ENCODE results near the gene HSPA1A.
A peak's percentile ranks its signal among the peaks of the same experiment; 100 is the strongest.

The HSPA1A gene

DNA sequence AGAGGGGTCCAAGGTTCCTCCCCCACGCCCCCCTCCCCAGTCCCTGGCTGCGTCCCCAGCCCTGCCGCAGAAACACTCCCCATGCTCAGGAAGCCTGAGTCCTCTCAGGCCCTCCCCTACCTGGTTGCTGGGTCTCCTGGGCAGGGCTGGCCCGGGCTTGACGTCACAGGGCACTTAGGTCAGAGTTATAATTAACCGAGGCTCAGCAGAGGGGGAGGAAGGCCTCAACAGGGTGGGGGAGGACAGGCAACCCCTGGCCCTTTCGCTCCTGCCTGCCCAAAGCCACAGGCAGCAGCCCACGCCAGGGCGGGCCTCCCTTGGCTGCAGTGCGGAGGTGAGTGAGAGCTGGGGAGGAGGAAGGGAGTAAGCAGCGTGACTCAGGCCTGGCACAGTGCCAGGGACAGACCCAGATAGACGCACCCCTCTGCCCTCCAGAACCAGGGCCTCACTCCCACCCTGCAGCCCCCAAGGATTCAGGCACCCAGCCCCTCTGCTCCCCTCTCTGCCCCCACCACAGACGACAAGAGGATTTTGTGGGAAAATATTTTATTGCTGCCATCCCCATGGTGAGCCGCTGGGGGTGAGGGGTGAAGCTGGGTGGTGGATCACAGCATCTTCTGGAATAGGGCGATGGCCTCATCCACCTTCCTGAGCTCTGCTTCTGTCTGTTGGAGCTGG is 38.2 kb upstream of the HSPA1A start, which contains the start of gene VWA7 (continued):
- TF ChIP-seq ZNF596 (tag by site-specific recombination; IDR thresholded peaks at IDR 0.05) (no peak), ZNF302 (tag by site-specific recombination; IDR thresholded peaks at IDR 0.05; ENCODE audit: low read depth) (no peak), GLIS1 (tag by site-specific recombination; IDR thresholded peaks at IDR 0.05) (peak; percentile 87), ZNF140 (tag by site-specific recombination; IDR thresholded peaks at IDR 0.05) (no peak), YY2 (tag by site-specific recombination; IDR thresholded peaks at IDR 0.05) (no peak), ZNF350 (tag by site-specific recombination; IDR thresholded peaks at IDR 0.05) (no peak), ZNF274 (IDR thresholded peaks at IDR 0.05; ENCODE audit: low read length) (no peak), ZNF274 (tag by site-specific recombination; IDR thresholded peaks at IDR 0.05; ENCODE audit: borderline replicate concordance) (no peak), ZNF157 (tag by site-specific recombination; IDR thresholded peaks at IDR 0.05) (no peak), TCF7L2 (IDR thresholded peaks at IDR 0.05; ENCODE audit: borderline replicate concordance, low read depth, low read length) (no peak), ZNF211 (tag by site-specific recombination; IDR thresholded peaks at IDR 0.05; ENCODE audit: low read depth) (0 out of 2 replicates have a peak, but pooled peaks have one; percentile 28), ZNF48 (tag by site-specific recombination; IDR thresholded peaks at IDR 0.05) (no peak), ZNF660 (tag by site-specific recombination; IDR thresholded peaks at IDR 0.05) (peak; percentile 100), ZNF544 (tag by site-specific recombination; IDR thresholded peaks at IDR 0.05) (peak; percentile 98), ZNF169 (tag by site-specific recombination; IDR thresholded peaks at IDR 0.05) (no peak), REPIN1 (tag by site-specific recombination; IDR thresholded peaks at IDR 0.05; ENCODE audit: low read depth) (no peak), ZFP3 (tag by site-specific recombination; IDR thresholded peaks at IDR 0.05; ENCODE audit: low read depth) (no peak), SETDB1 (IDR thresholded peaks at IDR 0.05; ENCODE audit: insufficient read length, low read length) (no peak), ZSCAN30 (tag by site-specific recombination; IDR thresholded peaks at IDR 0.05) (peak; percentile 87), ZNF501 (tag by site-specific recombination; IDR thresholded peaks at IDR 0.05) (peak; percentile 76), ZNF16 (tag by site-specific recombination; IDR thresholded peaks at IDR 0.05; ENCODE audit: low read depth) (no peak), ZSCAN23 (tag by site-specific recombination; IDR thresholded peaks at IDR 0.05) (peak; percentile 27), ZNF549 (tag by site-specific recombination; IDR thresholded peaks at IDR 0.05) (no peak), ZNF433 (tag by site-specific recombination; IDR thresholded peaks at IDR 0.05; ENCODE audit: low read depth) (no peak), ZNF354C (tag by site-specific recombination; IDR thresholded peaks at IDR 0.05; ENCODE audit: borderline replicate concordance, low read depth) (no peak), RBAK (tag by site-specific recombination; IDR thresholded peaks at IDR 0.05) (no peak), ZNF76 (tag by site-specific recombination; IDR thresholded peaks at IDR 0.05; ENCODE audit: borderline replicate concordance, low read depth) (peak; percentile 70; the same call in 1 of the 2 replicates), ZNF701 (tag by site-specific recombination; IDR thresholded peaks at IDR 0.05) (no peak), ZNF174 (tag by site-specific recombination; IDR thresholded peaks at IDR 0.05) (no peak)
- TF ChIP-seq, protein P1, sequence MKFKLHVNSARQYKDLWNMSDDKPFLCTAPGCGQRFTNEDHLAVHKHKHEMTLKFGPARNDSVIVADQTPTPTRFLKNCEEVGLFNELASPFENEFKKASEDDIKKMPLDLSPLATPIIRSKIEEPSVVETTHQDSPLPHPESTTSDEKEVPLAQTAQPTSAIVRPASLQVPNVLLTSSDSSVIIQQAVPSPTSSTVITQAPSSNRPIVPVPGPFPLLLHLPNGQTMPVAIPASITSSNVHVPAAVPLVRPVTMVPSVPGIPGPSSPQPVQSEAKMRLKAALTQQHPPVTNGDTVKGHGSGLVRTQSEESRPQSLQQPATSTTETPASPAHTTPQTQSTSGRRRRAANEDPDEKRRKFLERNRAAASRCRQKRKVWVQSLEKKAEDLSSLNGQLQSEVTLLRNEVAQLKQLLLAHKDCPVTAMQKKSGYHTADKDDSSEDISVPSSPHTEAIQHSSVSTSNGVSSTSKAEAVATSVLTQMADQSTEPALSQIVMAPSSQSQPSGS (tag by site-specific recombination; IDR thresholded peaks at IDR 0.05; ENCODE audit: low read depth), result peak; percentile 53; the same call in 1 of the 2 replicates
- TF ChIP-seq, protein P2, sequence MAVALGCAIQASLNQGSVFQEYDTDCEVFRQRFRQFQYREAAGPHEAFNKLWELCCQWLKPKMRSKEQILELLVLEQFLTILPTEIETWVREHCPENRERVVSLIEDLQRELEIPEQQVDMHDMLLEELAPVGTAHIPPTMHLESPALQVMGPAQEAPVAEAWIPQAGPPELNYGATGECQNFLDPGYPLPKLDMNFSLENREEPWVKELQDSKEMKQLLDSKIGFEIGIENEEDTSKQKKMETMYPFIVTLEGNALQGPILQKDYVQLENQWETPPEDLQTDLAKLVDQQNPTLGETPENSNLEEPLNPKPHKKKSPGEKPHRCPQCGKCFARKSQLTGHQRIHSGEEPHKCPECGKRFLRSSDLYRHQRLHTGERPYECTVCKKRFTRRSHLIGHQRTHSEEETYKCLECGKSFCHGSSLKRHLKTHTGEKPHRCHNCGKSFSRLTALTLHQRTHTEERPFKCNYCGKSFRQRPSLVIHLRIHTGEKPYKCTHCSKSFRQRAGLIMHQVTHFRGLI (tag by site-specific recombination; IDR thresholded peaks at IDR 0.05), result 0 out of 2 replicates have a peak, but pooled peaks have one; percentile 46
- TF ChIP-seq, protein P3, sequence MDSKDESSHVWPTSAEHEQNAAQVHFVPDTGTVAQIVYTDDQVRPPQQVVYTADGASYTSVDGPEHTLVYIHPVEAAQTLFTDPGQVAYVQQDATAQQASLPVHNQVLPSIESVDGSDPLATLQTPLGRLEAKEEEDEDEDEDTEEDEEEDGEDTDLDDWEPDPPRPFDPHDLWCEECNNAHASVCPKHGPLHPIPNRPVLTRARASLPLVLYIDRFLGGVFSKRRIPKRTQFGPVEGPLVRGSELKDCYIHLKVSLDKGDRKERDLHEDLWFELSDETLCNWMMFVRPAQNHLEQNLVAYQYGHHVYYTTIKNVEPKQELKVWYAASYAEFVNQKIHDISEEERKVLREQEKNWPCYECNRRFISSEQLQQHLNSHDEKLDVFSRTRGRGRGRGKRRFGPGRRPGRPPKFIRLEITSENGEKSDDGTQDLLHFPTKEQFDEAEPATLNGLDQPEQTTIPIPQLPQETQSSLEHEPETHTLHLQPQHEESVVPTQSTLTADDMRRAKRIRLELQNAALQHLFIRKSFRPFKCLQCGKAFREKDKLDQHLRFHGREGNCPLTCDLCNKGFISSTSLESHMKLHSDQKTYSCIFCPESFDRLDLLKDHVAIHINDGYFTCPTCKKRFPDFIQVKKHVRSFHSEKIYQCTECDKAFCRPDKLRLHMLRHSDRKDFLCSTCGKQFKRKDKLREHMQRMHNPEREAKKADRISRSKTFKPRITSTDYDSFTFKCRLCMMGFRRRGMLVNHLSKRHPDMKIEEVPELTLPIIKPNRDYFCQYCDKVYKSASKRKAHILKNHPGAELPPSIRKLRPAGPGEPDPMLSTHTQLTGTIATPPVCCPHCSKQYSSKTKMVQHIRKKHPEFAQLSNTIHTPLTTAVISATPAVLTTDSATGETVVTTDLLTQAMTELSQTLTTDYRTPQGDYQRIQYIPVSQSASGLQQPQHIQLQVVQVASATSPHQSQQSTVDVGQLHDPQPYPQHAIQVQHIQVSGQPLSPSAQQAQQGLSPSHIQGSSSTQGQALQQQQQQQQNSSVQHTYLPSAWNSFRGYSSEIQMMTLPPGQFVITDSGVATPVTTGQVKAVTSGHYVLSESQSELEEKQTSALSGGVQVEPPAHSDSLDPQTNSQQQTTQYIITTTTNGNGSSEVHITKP (tag by site-specific recombination; IDR thresholded peaks at IDR 0.05), result peak; percentile 97
- TF ChIP-seq, protein P4, sequence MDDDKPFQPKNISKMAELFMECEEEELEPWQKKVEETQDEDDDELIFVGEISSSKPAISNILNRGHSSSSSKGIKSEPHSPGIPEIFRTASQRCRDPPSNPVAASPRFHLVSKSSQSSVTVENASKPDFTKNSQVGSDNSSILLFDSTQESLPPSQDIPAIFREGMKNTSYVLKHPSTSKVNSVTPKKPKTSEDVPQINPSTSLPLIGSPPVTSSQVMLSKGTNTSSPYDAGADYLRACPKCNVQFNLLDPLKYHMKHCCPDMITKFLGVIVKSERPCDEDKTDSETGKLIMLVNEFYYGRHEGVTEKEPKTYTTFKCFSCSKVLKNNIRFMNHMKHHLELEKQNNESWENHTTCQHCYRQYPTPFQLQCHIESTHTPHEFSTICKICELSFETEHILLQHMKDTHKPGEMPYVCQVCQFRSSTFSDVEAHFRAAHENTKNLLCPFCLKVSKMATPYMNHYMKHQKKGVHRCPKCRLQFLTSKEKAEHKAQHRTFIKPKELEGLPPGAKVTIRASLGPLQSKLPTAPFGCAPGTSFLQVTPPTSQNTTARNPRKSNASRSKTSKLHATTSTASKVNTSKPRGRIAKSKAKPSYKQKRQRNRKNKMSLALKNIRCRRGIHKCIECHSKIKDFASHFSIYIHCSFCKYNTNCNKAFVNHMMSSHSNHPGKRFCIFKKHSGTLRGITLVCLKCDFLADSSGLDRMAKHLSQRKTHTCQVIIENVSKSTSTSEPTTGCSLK (tag by site-specific recombination; IDR thresholded peaks at IDR 0.05), result no peak

All from HEK293 (cell line).